AG09309 (cell line): ENCODE results near the gene FABP1.

Experiments used
- DNase-seq: peaks from one replicate; pipeline ENCODE4 v3.0.0-alpha.2; 2010; ENCODE audit warnings: low read depth
- H3K4me3 ChIP-seq: 2 replicates; pipeline ENCODE4 v1.5.1; 2011; ENCODE audit warnings: mild to moderate bottlenecking, low read depth, low read length, moderate library complexity; ENCODE audit not compliant: control insufficient read depth
- TF ChIP-seq, protein P1 (sequence below): IDR thresholded peaks from 2 replicates; pipeline ENCODE4 v1.5.1; 2011; ENCODE audit warnings: mild to moderate bottlenecking, low read depth, low read length, inconsistent platforms; ENCODE audit not compliant: insufficient read depth, control insufficient read depth; ENCODE audit errors: missing control alignments

FABP1 gene

DNA sequence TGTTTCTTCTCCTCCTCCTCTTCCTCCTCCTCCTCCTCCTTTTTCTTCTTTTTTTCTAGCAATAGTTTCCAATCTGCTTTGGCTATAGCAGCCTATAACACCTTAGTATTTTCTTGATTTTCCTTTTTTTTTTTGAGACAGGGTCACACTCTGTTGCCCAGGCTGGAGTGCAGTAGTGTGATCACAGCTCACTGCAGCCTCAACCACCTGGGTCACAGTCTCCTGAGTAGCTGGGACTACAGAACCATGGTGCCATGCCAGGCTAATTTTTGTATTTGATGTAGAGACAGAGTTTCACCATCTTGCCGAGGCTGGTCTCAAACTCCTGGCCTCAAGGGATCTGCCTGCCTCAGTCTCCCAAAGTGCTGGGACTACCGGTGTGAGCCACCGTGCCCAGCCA lies 31.6 kb upstream of the FABP1 start:
- no peak overlapping the region for H3K4me3 ChIP-seq
- DNase-seq, result no peak
- TF ChIP-seq, protein P1, sequence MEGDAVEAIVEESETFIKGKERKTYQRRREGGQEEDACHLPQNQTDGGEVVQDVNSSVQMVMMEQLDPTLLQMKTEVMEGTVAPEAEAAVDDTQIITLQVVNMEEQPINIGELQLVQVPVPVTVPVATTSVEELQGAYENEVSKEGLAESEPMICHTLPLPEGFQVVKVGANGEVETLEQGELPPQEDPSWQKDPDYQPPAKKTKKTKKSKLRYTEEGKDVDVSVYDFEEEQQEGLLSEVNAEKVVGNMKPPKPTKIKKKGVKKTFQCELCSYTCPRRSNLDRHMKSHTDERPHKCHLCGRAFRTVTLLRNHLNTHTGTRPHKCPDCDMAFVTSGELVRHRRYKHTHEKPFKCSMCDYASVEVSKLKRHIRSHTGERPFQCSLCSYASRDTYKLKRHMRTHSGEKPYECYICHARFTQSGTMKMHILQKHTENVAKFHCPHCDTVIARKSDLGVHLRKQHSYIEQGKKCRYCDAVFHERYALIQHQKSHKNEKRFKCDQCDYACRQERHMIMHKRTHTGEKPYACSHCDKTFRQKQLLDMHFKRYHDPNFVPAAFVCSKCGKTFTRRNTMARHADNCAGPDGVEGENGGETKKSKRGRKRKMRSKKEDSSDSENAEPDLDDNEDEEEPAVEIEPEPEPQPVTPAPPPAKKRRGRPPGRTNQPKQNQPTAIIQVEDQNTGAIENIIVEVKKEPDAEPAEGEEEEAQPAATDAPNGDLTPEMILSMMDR, result no peak

DNA sequence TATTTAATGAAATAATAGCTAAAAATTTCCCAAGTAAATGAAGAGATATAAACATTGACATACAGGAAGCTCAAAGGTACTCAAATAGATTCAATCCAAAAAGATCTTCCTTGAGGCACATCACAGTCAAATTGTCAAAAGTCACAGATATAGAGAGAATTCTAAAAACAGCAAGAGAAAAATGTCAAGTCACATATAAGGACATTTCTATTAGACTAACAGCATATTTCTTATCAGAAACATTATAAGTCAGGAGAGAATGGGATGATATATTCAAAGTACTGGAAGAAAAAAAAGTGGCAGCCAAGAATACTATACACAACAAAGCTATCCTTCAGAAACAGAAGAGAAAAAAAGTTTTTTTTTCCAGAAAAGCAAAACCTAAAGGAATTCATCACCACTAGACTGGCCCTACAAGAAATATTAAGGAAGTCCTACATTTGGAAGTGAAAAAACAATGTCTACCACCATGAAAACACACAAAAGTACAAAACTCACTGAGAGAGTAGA lies 21.1 kb upstream of the FABP1 start:
- DNase-seq, result no peak
- TF ChIP-seq, protein P1, result no peak
- no peak overlapping the region for H3K4me3 ChIP-seq

DNA sequence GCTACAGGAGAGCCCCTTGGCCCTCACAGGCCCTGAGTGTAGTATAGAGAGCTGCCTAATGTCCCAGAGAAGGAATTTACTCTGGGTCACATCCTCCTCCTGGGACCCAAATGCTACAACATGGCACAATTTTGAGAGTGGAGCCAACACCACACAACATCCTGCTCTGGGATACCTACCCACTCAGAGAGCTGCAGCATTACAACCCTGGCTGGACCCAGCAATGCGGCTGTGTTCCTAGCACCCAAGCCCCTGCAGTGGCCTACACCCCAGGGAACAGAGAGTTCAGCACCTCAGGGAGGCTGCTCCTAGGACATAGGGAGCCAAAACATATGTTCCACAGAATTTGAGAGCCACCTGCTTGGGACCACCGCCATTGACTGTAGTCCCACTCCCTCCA lies 19.3 kb upstream of the FABP1 start:
- no peak for DNase-seq
- TF ChIP-seq, protein P1, result no peak

DNA sequence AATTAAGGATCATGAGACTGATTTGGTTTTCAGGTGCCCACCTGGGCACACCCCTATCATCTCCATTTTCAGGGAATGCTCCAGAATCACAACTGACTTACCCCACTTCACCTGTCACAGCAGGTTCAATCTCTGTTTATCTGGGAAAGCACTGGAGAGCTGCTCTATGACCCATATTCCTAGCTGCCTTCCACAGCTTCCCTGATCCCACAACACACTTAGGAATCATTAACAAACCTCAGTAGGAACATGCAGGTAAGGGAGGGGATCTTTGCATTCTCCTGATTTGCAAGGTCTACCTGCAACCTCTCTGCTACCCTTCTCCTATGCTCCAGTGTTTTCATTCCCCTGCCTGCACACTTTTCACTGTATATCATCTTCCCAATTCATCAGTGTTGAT lies 18.7 kb upstream of the FABP1 start:
- TF ChIP-seq, protein P1, result no peak
- H3K4me3 ChIP-seq, result no peak overlapping the region
- DNase-seq, result no peak

More for the DNA sequence above, 19.3 kb upstream of the FABP1 start:
- H3K4me3 ChIP-seq, result no peak overlapping the region

DNA sequence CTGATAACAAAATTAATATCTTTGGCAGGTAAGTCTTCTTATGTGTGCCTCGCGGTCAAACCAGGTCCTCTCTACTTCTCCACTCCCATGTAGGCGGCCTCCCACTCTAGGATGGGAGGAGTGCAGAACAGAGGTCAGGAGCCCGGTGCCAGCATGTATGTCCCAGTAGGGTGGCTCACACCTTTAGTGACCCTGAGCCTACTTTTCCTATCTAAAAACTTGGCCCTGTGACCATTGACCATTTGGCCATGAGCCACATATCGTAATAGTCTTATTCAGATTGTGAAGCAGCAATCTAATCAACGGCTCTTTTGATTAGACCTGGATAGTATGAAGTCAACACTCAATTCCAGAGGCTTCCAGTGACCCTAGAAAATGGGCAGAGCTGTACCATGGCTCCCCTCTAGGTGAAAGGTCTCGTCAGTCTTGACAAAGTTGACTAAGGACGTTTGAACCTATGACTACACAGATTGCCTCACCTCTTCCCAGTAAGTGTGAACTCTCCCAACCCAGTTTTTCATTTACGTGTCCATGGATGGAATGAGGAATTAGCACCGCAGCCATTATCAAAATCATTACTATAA lies 17.1 kb upstream of the FABP1 start:
- no peak for DNase-seq
- TF ChIP-seq, protein P1, result no peak
- H3K4me3 ChIP-seq, result no peak overlapping the region

DNA sequence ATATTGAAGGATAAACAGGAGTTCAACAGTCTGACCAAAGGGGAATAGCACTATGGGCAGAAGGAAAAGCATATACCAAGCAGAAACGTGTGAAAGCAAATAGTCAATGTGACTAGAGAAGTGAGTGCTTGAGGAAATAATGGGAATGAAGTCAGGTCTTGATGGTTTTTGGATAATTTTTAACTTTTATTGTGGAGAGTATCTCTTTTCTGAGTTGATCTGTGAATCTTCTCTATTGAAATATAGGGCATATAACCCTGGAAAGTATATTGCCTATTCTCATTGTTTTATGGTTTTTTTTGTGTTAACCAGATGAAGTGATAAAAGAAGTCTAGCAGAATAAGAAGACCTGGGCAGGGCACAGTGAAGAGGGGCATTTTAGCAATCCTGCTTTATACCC lies 16.4 kb upstream of the FABP1 start:
- DNase-seq, result no peak
- TF ChIP-seq, protein P1, result no peak
- H3K4me3 ChIP-seq, result no peak overlapping the region
